CMK (cell line): ENCODE results near the gene MOAP1.
"Not testable (repeated sequence)": the region's sequence is repeated elsewhere in the genome, so short reads cannot be mapped to it uniquely, and the experiment has no call there.

Experiments used
- DNase-seq: peaks from one replicate; pipeline ENCODE4 v3.0.0-alpha.2; 2010; ENCODE audit warnings: low read depth

The MOAP1 gene

DNA sequence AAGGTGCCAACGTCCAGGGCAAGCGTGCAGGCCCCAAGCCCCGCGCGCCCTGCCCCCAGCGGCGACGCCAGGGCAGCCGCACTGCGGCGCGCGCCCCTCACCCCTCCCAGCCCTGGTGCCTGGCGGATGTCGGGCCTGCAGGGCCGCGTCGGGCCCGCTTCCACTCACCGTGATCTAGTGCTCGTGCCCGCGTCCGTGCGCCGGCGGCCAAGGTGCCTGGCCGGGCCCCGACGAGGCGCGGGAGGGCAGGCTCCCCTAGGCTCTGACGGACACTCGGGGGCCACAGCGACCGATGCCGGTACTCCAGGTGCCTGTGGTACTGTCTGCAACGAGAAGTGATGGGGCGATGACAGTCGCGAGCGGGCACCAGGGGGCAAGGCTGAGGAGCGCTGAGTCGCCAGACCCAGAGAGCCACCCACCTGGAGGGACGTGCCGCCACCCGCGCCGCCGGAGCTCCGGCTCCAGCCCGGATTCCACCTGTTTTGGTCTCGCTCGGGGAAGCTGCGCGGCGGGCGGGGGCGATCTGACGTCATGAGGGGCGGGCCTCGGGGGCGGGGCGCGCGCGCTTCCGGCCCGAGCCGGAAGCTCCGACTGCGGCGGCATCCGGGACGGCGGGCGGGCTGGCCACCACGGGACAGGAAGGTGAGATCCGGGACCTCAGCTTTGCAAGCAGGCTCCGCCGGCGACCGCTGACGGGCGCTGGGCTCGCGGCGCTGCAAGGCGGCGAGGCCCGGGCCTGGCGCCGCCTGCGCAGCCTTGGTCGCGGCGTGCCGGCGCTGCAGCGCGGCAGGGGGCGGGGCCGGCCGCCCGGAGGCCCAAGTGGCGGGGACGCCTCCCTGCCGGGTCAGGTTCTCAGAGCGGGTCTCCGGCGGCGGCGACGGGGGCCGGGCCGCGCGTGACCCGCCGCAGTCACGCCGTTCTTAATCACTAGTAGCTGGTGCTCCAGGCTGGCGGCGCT, at the start of gene MOAP1, which contains the start of gene LYSET:
Gene MOAP1 (minus strand): TSS at position 507 of the 958 bp plus-strand sequence. CDS start 655 bp downstream, outside the sequence.
Gene LYSET (plus strand): TSS at position 927 of the 958 bp plus-strand sequence. CDS start 89 bp downstream, outside the sequence.
- DNase-seq = peak; percentile 71

DNA sequence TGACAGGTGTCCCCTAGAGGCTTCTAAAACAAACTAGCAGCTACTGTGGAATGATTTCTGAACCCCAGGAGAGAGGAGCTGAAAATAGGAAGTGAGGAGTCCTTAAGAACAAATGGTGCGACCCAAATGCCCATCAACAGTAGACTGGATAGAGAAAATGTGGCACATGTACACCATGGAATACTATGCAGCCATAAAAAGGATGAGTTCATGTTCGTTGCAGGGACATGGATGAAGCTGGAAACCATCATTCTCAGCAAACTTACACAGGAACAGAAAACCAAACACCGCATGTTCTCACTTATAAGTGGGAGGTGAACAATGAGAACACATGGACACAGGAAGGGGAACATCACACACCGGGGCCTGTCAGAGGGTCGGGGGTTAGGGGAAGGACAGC, 48.4 kb upstream of the MOAP1 start:
- DNase-seq = not testable (repeated sequence)

DNA sequence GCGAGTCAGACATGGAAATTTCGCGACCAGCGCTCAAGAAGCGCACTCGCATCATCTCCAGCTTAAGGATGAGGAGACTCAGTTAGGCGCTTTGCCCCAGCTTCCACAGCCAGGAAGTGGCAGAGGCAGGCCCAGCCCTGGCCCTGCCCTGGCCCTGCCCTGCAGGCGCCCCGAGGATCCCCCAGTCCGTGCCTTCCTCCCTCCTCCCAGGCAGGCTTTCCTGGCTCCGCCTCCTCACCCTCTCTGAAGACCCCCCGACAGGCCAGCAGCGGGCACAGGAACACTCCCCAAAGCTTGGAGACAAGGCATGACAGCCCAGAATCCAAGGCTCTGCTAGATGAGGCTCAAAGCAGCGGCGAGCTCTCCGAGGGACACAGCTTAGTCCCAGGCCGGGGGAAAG, 47.5 kb upstream of the MOAP1 start:
- no peak for DNase-seq

DNA sequence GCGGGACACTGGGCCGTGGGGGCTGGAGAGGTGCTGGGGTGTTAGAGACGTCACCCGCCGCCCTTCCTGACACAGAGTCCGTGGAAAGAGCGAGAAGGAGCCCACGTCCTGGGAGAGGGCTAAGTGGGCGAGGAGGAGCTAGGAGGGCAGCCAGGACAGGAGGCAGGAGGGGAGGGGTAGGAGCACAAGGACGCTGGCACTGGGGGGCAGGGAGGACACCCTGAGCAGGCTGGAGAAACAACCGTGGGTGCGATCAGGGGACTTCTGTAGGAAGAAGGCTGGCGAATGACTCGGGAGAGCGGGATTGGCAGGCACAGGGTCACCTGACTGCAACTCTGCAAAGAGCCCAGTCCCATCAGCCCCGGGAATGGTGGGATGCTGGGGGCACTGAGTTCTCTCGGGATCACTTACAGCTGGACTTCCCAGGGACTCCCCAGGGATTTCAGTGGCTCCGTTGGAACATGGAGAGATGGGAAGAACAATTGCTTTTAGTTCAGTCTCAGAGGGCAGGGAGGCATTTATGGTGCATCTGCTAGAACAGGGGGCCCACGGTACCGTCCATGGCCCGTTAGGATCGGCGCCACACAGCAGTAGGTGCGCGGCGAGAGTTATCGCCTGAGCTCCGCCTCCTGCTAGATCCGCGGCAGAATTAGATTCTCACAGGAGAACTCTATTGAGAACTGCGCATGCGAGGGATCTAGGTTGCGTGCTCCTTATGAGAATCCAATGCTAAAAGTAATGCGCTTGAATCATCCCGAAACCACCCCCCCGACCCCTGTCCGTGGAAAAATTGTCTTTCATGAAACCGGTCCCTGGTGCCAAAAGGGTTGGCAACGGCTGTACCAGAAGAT, 46.7 kb upstream of the MOAP1 start:
- DNase-seq = no peak

DNA sequence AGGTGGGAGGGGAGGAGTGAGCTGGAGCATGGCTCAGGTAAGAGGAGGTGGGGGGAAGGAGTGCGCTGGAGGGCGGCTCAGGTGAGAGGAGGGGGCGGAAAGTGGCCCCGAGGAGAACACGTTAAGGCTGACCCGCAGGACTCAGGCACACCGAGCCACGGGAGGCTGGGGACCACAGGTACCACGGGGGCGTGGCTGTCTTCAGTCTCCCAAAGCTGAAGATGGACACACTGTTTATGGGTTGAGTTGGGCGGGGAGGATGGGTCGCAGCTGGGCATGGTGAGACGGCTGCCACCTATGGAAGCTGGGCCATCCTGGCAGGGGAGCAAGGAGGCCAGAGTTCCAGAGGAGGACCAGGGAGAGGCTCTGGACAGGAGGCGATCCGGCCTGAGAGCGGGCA, 45.8 kb upstream of the MOAP1 start:
- no peak for DNase-seq

DNA sequence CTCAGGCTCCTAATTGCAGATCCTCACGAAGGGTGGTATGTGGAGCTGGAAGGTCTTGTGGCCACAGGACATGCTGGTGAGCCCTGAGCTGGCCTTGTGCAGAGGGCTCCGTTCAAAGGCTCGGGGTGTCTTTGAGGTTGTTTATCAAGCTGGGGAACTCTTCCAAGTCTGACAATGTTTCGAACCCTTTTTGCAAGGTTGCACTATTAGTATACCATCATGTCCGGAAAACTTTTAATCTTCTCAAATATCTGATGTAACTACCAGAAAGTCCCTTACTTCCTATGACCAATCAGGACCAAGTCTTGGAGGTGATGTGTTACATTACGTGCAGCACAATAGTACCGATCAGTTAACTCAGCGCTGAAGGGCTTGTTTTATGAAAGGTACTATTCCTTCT, 43.9 kb upstream of the MOAP1 start:
- no peak for DNase-seq

- DNase-seq = no peak
These were observed 38.9 kb upstream of the MOAP1 start for GRCh38 chr14:93223565-93223964.

- DNase-seq = no peak
These were observed 35.8 kb upstream of the MOAP1 start for GRCh38 chr14:93220509-93220908.

GRCh38 chr14:93219103-93219726, 34.5 kb upstream of the MOAP1 start:
- no peak for DNase-seq

GRCh38 chr14:93214598-93214997, 29.9 kb upstream of the MOAP1 start:
- DNase-seq = no peak

DNA sequence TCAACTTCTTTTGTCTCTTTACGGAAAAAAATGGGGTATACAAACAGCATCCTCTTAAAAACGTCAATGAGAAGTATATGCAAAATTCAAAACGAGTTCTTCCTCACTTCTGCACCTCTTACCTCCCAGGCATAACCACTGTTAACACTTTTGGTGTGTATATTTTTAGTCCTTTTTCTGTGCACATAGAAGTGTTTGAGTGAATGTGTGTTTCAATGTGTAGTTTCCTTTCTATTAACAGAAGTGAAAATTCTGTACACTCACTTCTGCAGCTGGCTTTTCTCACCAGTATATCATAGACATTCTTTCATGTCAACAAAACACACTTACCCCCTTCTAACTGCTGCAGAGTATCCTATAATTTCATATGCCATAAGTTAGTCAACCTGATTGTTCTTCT, 27.7 kb upstream of the MOAP1 start:
- no peak for DNase-seq

GRCh38 chr14:93207468-93208308, 23.0 kb upstream of the MOAP1 start:
- no peak for DNase-seq

DNA sequence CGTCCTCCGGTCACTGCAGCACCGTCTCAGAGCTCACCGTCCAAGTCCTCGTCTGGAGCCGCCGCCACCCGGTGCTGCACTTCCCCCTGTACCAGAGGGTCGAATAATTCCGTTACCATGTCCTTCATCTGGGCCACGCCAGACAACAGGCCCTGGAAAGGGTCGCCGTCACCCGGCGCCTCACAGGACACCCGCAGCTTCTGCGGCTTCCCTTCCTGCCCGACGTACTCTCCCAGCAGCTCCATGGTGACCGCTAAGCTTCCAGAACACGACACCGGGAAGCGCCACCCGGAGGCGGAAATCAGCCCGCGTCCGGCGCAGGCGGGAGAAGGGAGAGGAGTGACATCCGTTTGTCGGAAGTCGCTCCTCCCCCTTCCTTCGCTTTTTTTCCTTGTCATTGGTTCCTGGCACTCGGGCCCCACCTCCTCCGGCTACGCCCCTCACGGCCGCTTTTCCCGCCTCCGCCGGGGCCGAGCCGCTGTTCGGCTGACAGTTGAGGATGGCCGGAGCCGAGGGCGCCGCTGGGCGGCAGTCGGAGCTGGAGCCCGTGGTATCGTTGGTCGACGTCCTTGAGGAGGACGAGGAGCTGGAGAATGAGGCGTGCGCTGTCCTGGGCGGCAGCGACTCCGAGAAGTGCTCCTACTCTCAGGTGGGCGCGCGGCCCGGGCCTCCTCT, 22.2 kb upstream of the MOAP1 start, which contains the start of the genes GON7 and UBR7:
Gene GON7 (minus strand): TSS at position 273 of the 675 bp plus-strand sequence. CDS start 28 bp downstream, at position 245.
Gene UBR7 (plus strand): TSS at position 464 of the 675 bp plus-strand sequence. CDS start 36 bp downstream, at position 500.
- DNase-seq = peak; percentile 91

DNA sequence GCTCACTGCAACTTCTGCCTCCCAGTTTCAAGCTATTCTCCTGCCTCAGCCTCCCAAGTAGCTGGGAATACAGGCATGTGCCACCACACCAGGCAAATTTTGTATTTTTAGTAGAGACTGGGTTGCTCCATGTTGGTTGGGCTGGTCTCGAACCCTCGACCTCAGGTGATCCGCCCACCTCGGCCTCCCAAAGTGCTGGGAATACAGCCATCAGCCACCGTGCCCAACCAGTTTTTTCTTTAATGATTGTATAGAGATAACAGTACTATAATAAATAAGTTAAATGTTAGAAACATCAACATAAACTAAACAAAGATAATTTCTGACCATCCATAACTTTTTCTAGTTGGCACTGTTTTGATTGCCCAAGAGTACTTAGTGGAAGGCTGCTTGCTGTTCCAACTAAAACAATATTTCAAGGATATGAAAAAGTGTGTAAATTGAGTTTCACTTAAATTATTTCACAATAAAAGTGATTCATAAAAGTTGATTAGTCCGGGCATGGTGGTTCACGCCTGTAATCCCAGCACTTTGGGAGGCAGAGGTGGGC, 16.5 kb upstream of the MOAP1 start:
- no peak for DNase-seq

- DNase-seq = no peak
These were observed 15.9 kb upstream of the MOAP1 start for GRCh38 chr14:93200553-93200952.

GRCh38 chr14:93199031-93199430, 14.3 kb upstream of the MOAP1 start:
- DNase-seq = no peak

- no peak for DNase-seq
These were observed 10.8 kb upstream of the MOAP1 start for GRCh38 chr14:93195316-93195999.

- no peak for DNase-seq
These were observed 2.3 kb upstream of the MOAP1 start for GRCh38 chr14:93186956-93187355.

DNA sequence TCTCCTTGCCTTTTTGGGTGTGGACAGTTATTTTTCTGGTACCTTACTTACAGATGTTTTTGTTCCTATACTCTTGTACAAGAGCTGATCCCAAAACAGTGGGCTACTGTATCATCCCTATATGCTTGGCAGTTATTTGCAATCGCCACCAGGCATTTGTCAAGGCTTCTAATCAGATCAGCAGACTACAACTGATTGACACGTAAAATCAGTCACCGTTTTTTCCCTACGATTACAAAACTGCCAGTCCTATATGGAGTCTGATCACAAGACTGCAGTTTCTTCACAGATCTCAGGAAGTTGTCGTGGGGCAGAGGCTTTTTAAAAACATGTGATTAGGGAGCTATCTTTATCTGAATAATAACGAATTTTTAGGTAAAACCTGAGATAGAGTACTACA, 1.8 kb upstream of the MOAP1 start:
- DNase-seq = no peak

- no peak for DNase-seq
These were observed 638 bp upstream of the MOAP1 start for GRCh38 chr14:93185349-93185720.
